ENCODE results near the gene OXGR1. TPM values are rescaled to one million over a fixed set of nuclear protein-coding genes. Genes with fewer than 3 reads are reported as not detected.

Gene OXGR1
- polyA plus RNA-seq, 1 experiment: not detected

DNA sequence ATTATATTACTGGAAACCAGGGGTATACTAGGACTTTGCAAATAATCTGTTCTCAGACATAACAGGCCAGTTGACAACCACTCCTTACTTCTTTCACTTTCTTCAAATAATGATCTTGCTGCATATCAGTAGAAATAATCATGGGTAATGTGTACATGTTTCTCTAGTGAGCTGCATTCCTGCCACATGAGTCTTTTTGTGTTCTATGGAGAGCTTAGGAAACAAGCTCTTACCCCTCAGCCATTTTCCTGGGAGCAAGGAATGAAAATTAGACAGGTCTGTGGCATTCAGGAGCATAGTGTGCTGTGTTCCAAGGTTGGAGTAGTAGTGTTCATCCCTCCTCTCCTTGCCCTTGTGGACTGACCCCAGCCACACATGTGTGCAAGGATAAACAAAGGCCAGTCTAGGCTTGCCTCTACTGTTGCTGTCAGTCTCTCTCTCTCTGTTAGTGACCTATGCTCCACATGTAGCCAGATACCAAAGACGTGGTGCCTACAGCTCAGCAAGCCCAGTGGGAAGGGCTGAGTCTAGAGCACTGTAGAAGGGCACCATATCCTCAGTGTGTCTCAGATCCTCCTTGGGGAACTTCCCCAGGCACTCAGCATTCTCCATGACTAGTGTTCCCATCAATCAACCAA, 11.5 kb upstream of the OXGR1 start:
- TF ChIP-seq CTCF (IDR thresholded peaks at IDR 0.05; ENCODE audit: insufficient read depth, low read depth, low read length): no peak
- ChIA-PET CTCF (interaction anchor here (0.5 to 1.9 kb wide), 2 partner anchors 12 to 343 kb away, joined by 4 to 7 read pairs; no protein-coding TSS in a partner anchor), POLR2A (no interaction called here)
- Histone ChIP-seq H3K27me3 (ENCODE audit: control insufficient read depth, insufficient read depth, low read length) (no peaks in the 10 kb centered on the region), H3K36me3 (ENCODE audit: control insufficient read depth, insufficient read depth, low read length) (no peaks in the 10 kb centered on the region), H3K4me3 (ENCODE audit: low read depth, low read length) (no peak overlapping the region)
- DNase-seq (ENCODE audit: low read depth): no peak

DNA sequence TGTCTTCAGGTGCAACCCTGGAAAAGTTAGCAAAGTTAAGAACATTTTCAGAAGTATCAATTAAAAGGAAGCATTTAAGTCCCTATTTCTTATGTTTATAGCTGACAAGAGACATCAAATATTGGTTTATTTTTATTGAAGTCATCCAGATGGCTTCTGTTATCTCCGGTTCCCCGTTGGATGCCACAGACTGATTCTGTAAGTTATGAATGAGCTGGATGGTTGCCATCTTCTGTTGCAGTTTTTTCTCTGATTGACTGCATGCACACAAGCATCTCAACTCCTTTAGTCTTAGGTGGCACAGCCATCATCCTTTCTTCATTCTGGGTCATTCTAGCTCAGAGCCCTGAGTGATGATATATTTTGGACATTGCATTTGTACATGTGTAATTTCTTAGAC, 10.6 kb upstream of the OXGR1 start:
- ChIA-PET CTCF (interaction anchor here (1.9 kb wide), 1 partner anchor 13 kb away, joined by 7 read pairs; no protein-coding TSS in a partner anchor), POLR2A (no interaction called here)
- no peak for TF ChIP-seq CTCF (IDR thresholded peaks at IDR 0.05; ENCODE audit: insufficient read depth, low read depth, low read length)
- no peak for DNase-seq (ENCODE audit: low read depth)
- Histone ChIP-seq H3K4me3 (ENCODE audit: low read depth, low read length) (no peak overlapping the region), H3K27me3 (ENCODE audit: control insufficient read depth, insufficient read depth, low read length) (no peaks in the 10 kb centered on the region), H3K36me3 (ENCODE audit: control insufficient read depth, insufficient read depth, low read length) (no peaks in the 10 kb centered on the region)

GRCh38 chr13:97004096-97004876, 10.0 kb upstream of the OXGR1 start:
- no peak for DNase-seq (ENCODE audit: low read depth)
- no peaks in the 10 kb centered on the region for H3K36me3 ChIP-seq (ENCODE audit: control insufficient read depth, insufficient read depth, low read length)
- no peak for TF ChIP-seq CTCF (IDR thresholded peaks at IDR 0.05; ENCODE audit: insufficient read depth, low read depth, low read length)
- no peaks in the 10 kb centered on the region for H3K27me3 ChIP-seq (ENCODE audit: control insufficient read depth, insufficient read depth, low read length)
- H3K4me3 ChIP-seq (ENCODE audit: low read depth, low read length): no peak overlapping the region
- CTCF ChIA-PET: interaction anchor here (1.9 kb wide), 1 partner anchor 14 kb away, joined by 7 read pairs; no protein-coding TSS in a partner anchor
- POLR2A ChIA-PET: no interaction called here

GRCh38 chr13:97003071-97003470, 8.8 kb upstream of the OXGR1 start:
- H3K36me3 ChIP-seq (ENCODE audit: control insufficient read depth, insufficient read depth, low read length): no peaks in the 10 kb centered on the region
- H3K27me3 ChIP-seq (ENCODE audit: control insufficient read depth, insufficient read depth, low read length): no peaks in the 10 kb centered on the region
- no peak for DNase-seq (ENCODE audit: low read depth)
- POLR2A ChIA-PET: no interaction called here
- TF ChIP-seq CTCF (IDR thresholded peaks at IDR 0.05; ENCODE audit: insufficient read depth, low read depth, low read length): no peak
- CTCF ChIA-PET: no interaction called here
- H3K4me3 ChIP-seq (ENCODE audit: low read depth, low read length): no peak overlapping the region

DNA sequence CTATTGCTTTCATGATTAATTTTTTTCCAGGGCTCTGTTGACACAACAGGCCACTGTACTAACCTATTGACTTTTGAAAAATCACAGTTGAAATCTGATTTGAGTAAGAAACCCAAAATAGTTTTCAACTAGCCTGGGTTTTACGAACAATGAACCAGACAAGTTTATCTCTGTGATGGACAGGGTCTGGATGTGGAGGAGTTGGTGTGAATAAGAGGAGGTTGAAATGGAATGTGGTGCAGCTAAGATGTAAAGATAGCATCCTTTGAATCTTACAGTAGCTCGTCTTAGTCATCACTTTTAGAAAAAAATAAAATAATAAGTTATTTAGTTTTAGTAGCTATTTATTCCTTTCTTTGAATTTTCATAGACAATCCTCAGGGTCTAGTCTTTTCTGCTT, 8.3 kb upstream of the OXGR1 start:
- TF ChIP-seq CTCF (IDR thresholded peaks at IDR 0.05; ENCODE audit: insufficient read depth, low read depth, low read length): no peak
- no peak for DNase-seq (ENCODE audit: low read depth)
- no peak overlapping the region for H3K4me3 ChIP-seq (ENCODE audit: low read depth, low read length)
- no peaks in the 10 kb centered on the region for H3K27me3 ChIP-seq (ENCODE audit: control insufficient read depth, insufficient read depth, low read length)
- no peaks in the 10 kb centered on the region for H3K36me3 ChIP-seq (ENCODE audit: control insufficient read depth, insufficient read depth, low read length)
- POLR2A ChIA-PET: no interaction called here
- CTCF ChIA-PET: no interaction called here

Data from BJ (cell line).